Fibroblast of skin of right quadriceps (primary cell): Measurements from ENCODE around the gene RSU1.

ENCODE experiments used
- DNase-seq: peaks from one replicate; pipeline ENCODE4 v3.0.0-alpha.2; 2013

Gene RSU1

DNA sequence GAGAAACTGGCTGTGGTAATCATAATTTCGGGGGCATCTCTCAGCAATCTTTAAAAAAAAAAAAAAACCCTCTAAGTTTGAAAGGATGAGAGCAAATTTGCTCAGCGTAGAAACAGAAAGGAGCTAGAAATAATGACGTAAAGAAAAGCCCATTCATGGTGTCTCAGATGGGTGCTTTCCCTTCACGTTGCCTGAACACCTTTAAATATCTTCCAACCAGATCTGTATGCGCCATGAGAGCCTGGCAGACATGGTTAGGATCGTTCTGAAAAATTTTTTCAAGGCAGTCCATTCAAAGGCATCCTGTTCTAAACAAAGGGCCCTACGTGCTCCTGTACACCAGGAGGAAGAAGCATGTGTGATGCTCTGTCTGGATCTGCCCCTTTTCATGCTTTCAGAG, 154.3 kb downstream of the RSU1 start:
- no peak for DNase-seq

GRCh38 chr10:16656895-16657294, 160.3 kb downstream of the RSU1 start:
- DNase-seq: no peak

GRCh38 chr10:16653224-16653623, 164.0 kb downstream of the RSU1 start:
- no peak for DNase-seq

- no peak for DNase-seq
Measured at GRCh38 chr10:16652154-16652553, 165.1 kb downstream of the RSU1 start.

DNA sequence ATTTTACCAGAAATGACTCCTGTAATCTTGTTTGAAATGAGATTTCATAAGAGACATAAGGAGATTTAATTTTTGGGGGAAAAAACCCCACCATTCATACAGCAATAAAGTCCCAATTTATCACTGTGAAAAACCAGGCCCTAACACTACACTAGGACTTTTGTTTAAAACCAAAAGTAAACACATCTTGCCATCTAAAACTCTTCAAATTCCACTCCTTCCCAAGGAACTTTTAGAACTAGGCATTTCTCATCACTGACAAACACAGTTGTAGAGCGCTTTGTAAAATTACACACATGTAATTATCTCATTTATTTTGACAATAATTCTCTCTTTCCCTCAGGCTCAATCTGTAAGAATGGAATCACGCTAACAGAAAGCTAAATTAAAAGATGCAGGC, 167.5 kb downstream of the RSU1 start:
- DNase-seq: no peak

GRCh38 chr10:16648366-16648765, 168.9 kb downstream of the RSU1 start:
- DNase-seq: no peak

DNA sequence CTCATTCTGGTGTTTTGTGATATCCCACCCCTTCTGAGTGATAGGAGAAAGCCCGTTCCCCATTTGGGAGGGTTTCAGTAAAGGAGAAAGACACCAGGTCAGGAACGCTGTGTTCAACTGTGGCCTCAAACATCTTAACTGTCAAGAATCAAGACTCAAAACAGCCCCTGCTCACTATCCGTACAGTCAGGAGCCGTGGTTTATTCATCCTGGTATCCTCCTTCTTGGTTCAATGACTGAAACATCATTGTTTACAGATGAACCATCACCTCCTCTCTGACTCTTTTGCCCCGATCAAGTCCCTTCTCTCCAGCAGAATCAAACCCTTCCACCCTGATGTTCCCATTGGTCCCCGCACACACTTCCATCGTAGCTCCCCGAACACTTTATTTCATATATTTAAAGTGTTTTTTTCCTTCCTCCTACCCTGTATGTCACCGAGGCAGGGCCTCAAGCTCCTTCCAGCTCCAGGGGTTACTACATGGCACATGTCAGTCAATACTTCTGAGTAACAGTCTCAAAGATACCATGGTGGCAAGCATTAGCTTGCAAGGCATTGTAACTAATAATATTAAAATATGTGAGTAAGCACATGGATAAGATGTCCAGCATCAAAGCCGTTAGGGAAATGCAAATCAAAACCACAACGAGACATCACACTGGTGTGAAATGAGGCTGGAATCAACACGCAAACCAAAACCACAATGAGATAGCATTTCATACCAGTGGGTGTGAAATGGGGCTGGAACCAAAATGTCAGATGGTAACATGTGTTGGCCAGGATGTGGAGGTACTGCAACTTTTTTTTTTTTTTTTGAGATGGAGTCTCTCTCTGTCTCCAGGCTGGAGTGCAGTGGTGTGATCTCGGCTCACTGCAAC, 170.8 kb downstream of the RSU1 start:
- DNase-seq: peak; percentile 16

GRCh38 chr10:16644146-16644545, 173.1 kb downstream of the RSU1 start:
- DNase-seq: peak; percentile 52

- DNase-seq: no peak
Measured at GRCh38 chr10:16643502-16643901, 173.7 kb downstream of the RSU1 start.

- no peak for DNase-seq
Measured at GRCh38 chr10:16640153-16640552, 177.1 kb downstream of the RSU1 start.

- no peak for DNase-seq
Measured at GRCh38 chr10:16639471-16639870, 177.8 kb downstream of the RSU1 start.

DNA sequence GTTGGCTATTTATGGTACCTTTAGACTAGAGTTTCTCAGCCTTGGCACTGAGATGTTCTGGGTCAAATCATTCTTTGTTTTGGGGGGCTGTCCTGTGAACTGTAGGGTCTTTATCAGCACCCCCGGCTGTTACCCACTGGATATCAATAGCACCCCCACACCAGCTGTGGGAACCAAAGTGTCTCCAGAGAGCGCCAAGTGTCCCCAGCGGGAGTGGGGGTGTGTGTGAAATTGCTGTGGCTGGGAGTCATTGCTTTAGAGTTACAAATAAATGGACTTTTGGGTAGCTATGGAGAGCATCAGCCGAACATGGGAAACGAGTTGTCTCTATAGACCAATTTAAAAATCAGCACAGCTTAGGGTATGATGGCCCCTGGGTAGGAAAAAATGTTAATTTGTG, 184.2 kb downstream of the RSU1 start:
- no peak for DNase-seq

- DNase-seq: no peak
Measured at GRCh38 chr10:16626697-16627096, 190.5 kb downstream of the RSU1 start.

DNA sequence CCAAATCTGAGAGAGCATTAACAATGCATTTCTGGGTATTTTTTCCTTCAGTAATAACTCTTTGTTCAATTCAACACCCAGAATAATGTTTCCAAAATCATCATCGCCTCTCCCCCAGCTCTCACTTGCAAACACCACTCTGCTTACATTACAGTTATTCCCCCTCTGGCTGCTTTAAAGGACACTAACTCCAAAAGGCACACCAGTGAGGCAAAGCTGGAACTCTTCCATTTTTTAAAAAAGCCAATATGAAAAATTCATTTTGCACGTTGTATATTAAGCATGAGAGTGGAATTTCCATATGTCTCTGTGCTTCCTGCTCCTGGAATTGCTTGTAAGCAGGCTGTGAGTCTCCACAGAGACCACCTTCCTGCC, 204.3 kb downstream of the RSU1 start:
- DNase-seq: no peak

DNA sequence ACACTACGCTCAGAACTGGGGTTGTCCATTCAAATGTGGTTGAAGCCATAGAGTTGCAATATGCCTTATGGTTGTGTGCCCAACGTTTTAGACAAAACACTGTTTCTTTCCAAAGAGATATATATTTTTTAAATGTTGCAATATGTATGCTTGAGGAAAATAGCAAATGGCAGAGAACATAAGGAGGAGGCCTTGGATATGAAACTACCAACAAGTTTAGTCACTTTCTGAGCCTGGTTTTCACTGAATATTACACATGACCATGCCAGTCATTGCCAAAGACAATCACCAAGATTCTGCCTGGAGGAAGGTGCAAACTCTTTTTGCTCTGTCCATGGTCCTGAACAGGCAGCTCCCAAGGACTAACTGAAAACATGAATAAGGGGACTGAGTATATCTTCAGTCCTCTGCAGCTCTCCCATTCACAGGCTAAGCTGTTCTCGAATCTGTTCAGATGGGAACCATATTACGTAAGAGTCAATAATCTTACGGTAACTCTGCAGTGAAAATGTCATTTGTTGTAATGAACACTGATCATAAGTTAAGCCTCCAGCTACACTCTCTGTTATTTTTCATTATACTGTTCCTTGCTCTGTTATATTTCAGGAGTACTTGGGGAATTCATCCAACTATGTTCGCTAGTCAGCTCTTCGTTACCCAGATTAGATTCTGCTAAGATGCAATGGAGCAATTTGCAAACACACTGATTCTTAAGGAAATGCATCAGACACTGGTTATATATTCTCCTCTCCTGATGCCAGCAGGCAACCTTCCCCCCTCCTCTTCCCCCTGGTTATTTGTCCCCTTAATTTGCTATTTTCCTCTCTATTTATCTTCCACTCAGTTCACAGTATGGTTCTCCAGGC, 204.9 kb downstream of the RSU1 start:
- DNase-seq: peak; percentile 42

- no peak for DNase-seq
Measured at GRCh38 chr10:16611037-16611436, 206.2 kb downstream of the RSU1 start.

- no peak for DNase-seq
Measured at GRCh38 chr10:16609211-16609610, 208.0 kb downstream of the RSU1 start.

DNA sequence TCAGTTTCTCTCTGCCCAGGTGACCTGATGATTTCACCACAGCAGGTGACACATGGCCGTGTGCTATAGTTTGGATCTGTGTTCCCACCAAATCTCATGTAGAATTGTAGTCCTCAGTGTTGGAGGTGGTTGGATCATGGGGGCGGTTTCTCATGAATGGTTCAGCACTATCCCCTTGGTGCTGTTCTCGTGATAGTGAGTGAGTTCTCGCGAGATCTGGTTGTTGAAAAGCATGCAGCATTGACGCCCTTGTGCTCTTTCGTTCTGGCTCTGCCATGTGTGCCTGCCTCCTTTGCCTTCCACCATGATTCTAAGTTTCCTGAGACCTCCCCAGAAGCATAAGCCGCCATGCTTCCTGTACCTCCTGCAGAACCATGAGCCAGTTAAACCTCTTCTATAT, 210.3 kb downstream of the RSU1 start:
- no peak for DNase-seq

GRCh38 chr10:16606421-16606820, 210.8 kb downstream of the RSU1 start:
- peak; percentile 22 for DNase-seq

- no peak for DNase-seq
Measured at GRCh38 chr10:16603308-16603707, 213.9 kb downstream of the RSU1 start.

- DNase-seq: no peak
Measured at GRCh38 chr10:16602104-16602775, 215.0 kb downstream of the RSU1 start.

GRCh38 chr10:16599662-16600061, 217.6 kb downstream of the RSU1 start:
- no peak for DNase-seq

GRCh38 chr10:16597656-16598055, 219.6 kb downstream of the RSU1 start:
- peak; percentile 5 for DNase-seq

DNA sequence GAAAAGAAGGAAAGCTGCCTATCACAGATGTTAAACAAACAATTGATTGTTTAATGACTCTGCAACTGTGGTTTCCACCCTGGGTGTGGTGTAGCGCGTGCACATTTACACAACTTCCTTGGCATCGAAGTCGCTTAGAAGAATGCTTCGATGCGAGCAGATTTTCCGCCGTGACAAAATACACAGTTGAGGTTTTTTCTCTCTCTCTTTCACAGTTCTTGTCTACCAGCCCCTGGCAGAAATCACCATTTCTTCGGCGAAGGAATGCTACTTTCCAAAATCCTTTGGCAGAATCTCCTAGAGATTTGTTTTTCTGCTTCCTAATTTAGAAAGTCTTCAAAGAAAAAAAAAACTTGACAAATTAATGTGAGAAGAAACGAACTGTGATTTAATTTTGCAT, 224.8 kb downstream of the RSU1 start:
- DNase-seq: no peak
